ENCODE measurements around the gene PRRT2.
"Not testable (repeated sequence)": the region's sequence is repeated elsewhere in the genome, so short reads cannot be mapped to it uniquely, and the experiment has no call there.

PRRT2 gene

DNA sequence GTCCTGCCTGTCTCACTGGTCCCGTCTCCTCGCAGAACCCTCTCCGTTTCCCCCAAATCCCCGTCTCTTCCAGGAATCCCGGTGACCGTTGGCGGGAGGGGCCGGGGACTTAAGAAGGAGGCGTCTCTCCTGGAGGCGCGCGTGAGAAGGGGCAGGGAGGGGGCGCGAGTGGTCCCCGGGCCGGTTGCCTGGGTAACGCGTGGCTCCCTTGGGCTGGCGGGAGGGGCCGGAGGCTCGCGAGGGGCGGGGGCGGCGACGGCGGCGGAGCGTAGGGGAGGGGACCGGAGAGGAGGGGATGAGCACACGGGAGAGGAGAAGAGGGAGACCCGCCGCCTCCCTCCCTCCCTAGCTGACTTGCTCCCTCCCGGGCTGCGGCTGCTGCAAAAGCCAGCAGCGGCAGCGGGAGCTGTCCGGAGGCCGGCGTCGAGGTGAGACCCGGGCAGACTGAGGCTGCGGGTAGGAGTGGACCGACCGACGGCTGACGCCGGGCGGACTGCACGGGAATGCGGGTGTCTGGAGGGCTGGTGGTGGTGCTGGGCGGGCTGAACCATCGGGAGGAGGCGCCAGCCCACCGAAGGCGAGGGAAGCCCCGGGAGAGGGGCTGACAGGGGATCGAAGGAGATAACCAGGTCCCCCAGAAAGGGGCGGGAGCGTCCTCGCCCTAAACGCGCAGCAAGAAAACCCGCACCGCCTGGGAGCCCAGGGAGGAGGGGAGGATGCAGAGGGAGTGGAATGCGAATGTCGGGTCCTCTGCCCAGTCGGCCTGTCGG, at the start of gene PRRT2:
PRRT2 (plus strand) TSS at position 298 of the 770 bp plus-strand sequence. CDS start 862 bp downstream, outside the sequence.
- peak; percentile 17 for DNase-seq

DNA sequence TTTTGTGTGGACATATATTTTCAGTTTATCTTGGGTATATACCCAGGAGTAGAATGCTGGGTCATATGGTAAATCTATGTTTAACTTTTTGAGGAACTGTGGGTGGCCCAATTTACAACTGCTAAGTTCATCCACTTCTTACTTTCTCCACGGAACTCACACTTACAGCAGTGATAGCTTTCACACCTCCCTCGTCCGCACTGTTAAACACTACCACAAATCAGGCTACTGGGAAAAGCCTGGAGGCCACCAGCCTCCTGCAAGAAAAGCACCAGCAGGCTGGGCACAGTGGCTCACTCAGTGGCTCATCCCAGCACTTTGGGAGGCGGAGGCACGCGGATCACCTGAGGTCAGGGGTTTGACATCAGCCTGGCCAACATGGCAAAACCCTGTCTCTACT, 48.7 kb upstream of the PRRT2 start:
- DNase-seq: no peak

DNA sequence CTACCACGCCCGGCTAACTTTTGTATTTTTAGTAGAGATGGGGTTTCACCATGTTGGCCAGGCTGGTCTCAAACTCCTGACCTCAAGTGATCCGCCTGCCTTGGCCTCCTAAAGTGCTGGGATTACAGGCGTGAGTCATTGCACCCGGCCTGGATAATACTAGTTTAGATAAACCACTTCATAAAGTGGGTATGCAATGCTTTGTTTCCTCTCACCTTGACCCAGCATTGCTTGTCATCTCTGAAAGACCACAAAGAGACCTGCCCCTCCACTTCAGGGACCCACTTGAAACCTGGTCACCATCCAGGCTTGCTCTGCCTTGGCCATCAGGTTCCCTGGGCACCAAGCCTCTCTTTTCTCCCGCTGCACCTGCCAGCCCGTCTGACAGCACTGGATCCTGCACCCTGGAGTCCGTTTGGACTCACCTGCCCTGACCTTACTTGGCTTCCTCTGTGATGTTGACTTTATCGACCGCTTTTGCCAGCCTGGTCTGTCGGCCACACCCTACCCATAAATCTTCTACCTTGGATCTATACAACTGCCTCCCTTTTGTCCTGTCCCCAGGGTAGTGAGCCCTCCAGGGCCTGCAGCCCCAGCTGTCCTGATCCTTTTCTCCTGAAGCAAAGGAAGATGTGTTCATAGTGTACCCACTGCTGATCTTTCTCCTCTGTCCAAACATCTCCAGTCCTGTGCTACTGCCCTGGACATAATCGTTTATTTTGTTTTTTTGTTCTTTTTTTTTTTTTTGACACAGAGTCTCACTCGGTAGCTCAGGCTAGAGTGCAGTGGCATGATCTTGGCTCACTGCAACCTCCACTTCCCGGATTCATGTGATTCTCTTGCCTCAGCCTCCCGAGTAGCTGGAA, 46.6 kb upstream of the PRRT2 start:
- peak; percentile 84 for DNase-seq

DNA sequence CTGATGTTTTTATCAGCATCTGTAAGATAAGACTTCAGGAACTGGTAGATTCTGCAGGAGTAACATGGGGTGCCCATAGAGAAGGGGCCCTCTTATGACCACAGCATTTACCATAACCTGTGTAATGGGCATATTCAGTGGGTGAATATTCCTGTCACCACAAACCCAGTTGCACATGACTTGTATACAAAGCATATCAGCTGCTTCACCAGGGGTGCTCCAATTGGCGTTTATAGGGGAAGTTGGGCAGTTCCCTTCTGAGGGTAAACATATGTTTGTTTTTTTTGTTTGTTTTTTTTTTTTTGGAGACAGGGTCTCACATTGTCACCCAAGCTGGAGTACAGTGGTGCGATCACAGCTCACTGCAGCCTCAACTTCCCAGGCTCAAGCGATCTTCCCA, 45.4 kb upstream of the PRRT2 start:
- DNase-seq: no peak

DNA sequence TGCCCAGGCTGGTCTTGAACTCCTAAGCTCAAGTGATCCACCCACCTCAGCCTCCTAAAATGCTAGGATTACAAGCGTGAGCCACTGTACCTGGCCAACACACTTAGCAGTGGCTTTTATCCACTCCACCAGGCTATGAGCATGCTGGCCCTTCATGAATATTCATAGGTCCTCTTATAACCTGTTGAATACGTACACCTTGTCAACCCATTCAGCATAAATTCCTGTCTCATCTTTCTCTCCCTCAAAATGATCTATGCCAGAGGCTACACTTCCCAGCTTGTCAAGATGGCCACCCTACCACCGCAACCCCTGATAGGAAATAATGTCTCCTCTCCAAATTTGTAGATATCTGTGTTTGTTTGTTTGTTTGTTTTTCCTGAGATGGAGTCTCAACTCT, 44.9 kb upstream of the PRRT2 start:
- DNase-seq: no peak

DNA sequence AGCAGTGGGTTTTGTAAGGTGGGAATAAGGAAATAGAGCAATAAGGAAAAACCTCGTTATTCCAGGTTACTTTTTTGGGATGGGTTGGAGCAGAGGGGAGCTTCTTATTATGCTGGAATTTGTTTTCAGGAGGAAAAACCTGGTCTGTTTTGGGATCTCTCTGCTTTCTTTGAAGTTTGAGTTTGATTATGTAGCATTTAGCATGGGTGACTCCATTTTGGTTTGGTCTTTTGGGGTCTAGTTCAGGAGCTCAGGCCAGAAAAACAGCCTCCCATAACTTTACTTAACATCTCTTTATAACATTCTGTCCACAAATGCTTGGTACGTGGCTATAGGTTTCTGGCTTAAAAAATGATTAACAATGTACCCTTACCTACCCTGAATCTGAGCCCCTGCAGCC, 42.5 kb upstream of the PRRT2 start:
- DNase-seq: no peak

DNA sequence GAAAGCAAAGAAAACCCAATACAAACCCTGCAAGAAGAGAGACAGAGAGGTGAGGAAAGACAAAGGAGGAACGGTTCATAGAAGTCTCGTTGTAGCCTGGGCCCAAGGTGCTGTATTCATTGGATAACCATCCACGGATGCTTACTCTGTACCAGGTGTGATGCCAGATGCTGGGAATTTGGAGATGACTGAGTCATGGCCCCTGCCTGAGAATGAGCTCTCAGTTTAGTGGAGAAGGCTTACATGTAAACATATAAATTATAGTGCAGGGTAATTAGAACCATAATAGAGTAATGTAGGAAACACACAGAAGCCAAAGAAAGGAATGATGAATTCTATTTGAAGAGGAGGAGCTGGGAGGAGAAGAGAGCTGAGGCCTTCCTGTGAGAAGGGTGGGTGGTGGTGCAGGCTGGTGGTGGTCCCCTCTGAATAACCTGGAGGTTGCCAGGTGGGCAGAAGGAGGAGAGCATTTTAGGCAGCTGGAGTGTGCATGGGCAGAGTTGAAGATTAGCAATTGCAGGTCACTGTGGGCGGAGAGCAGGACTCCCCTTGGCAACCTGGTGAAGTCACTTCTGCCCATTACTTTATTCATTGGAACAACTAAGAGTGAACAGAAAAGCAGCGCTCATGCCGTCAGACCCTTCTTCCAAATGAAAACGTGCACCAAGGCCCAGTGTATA, 41.6 kb upstream of the PRRT2 start:
- DNase-seq: peak; percentile 27

DNA sequence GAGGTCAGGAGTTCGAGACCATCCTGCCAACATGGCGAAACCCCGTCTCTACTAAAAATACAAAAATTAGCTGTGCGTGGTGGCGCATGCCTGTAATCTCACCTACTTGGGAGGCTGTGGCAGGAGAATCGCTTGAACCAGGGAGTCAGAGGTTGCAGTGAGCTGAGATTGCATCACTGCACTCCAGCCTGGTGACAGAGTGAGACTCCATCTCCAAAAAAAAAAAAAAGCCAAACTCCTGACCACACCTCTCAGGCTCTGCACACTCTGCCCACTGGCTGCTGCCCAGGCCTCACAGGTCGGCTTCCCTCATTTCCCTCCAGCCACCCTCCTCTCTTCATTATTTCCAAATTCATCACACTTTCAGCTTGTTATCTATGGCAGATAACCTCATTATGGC, 39.7 kb upstream of the PRRT2 start:
- not testable (repeated sequence) for DNase-seq

DNA sequence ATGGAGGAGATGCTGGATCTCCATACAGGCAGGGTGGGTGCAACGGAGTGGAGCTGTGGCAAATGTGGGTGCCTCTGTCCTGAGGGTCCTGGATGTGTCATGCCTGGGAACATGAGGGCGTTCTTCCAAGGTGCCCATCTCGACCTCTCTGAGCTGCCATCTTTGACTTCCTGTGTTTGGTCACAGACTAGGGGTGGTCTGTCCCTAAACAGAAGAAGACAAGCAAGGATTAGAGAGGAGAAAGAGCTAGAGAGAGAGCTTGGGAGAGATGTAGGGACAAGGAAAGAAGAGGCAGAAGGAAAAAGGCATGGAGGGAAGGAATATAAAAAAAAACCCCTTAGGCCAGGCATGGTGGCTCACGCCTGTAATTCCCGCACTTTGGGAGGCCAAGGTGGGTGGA, 37.3 kb upstream of the PRRT2 start:
- no peak for DNase-seq

DNA sequence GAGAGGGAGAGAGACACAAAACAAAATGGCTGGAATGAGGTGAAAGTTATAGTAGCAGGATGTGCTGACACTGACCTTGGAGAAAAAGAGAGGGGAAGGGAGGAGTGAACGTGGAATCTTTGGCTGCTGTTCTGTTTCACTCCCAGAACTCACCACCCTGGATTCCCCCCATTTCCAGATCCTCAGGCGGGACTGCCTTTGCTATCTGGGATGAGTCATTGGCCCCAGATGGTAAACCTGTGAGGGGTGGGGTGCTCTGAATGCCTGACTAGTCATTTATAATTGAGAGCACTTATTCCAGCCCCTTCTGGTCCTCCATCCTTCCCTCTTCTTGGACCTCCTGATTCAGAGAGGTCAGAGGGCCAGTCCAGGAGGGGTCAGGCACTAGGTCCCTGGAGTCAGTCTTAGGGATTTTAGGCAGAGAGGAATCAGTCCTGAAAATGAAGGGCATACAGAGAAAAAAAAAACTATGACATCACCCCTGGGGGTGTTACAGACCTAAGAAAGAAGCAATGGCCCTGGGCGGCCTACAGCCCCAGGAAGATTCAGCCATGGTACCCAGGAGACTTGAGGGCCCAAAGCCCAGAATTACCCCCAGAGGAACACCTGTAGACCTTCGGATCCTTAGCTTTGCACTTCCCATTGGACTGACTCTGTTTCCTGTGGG, 36.1 kb upstream of the PRRT2 start:
- no peak for DNase-seq

DNA sequence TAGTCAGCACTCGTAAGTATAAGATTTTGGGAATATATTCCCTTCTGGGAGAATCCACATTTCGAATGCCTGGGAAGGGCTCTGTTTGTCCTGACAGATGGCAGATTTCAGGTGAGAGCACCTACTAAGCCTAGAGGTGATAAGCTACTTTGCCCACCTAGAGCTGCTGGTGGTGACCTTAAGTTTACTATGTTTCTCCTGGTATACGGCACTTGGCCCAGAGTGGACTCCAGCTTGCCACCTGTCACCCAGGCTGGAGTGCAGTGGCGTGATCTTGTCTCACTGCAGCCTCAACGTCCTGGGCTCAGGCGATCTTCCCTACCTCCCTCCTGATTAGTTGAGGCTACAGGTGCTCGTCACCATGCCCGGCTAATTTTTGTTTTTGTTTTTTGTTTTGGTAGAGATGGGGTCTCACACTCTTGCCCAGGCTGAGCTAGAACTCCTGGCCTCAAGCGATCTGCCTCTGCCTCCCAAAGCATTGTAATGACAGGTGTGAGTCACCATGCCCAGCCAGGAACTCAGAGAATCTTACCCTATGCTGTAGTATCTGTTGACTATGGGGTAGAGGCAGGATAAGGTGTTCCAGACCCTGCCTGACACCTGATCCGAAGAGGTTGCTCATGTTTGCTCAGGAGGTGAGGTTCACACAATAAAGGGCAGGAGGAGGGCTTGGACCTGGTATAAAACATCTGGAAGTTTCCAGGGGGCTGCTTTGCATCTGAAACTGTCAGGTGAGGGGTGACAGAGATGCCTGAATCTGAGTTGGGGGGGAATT, 34.2 kb upstream of the PRRT2 start, which contains the start of gene ZG16:
ZG16 (plus strand) TSS at position 681 of the 775 bp plus-strand sequence. CDS start 1,011 bp downstream, outside the sequence.
- no peak for DNase-seq

DNA sequence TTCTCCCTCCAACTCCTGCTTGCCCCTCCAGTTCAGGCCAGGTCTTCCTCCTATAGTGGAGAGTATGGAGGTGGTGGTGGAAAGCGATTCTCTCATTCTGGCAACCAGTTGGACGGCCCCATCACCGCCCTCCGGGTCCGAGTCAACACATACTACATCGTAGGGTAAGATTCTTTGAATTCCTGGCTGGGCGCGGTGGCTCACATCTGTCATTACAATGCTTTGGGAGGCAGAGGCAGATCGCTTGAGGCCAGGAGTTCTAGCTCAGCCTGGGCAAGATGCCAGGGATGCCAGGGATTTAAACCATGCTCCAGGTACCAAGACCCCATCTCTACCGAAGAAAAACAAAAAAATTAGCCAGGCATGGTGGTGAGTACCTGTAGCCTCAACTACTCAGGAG, 32.5 kb upstream of the PRRT2 start:
- no peak for DNase-seq

DNA sequence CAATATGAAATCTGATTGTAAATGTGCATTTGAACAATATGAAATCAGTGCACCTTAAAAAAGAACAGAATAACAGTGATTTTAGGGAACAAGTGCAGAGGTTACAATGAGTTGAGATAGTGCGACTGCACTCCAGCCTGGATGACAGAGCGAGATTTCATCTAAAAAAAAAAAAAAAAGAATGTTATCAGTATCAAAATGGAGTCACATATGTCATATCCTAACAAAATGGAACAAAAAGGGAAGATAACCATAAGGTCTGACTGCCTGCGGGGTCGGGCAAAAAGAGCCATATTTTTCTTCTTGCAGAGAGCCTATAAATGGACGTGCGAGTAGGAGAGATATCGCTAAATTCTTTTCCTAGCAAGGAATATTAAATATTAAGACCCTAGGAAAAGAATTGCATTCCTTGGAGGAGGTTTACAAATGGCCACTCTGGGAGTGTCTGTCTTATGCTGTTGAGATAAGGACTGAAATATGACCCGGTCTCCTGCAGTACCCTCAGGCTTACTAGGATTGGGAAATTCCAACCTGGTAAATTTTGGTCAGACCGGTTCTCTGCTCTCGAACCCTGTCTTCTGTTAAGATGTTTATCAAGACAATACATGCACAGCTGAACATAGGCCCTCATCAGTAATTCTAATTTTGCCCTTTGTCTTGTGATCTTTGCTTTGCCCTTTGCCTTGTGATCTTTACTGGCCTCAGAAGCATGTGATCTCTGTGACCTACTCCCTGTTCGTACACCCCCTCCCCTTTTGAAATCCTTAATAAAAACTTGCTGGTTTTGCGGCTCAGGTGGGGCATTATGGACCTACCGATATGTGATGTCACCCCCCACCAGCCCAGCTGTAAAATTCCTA, 28.7 kb upstream of the PRRT2 start:
- not testable (repeated sequence) for DNase-seq

DNA sequence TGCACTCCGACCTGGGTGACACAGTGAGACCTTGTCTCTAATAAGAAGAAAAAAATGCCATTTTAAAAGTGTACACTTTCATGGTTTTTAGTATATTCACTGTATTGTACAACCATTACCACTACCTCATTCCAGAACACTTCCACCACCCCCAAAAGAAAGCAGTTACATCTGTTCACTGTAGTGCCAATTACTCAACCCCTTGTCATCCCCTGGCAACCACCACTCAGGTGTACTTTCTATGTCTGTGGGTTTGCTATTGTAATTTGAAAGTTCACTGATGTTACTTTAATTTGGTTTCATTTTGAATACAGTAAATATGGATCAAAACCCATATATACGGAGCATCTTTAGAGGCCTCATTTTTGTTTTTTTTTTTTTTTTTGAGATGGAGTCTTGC, 27.8 kb upstream of the PRRT2 start:
- no peak for DNase-seq

DNA sequence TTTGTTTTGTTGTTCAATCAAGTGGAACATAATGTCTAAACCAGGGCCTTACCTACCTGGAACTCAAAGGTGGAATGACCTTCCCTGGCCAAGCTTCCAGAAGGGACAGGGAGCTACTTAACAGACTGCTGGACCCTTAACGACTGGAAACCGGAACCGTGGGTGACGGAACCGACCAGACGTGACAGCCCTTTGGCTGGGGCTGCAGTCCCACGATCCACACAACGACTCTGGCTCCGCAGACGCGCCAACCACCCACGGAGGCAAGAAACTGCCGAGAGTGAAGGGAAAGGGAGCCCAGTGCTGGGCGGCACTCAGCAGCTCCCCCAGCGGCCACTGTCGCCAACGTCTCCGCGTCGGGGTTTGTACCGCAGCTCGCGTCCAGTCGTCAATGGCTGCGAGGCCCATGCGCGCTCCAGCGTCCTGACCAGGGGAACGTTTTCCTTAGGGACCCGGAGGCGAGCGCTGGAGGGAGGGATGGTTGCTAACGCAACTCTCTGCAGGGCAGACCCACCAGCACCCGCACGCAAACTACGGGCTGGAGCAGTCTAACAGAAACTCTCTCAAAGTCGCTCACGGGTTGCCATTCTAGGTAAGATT, 27.0 kb upstream of the PRRT2 start:
- DNase-seq: no peak

DNA sequence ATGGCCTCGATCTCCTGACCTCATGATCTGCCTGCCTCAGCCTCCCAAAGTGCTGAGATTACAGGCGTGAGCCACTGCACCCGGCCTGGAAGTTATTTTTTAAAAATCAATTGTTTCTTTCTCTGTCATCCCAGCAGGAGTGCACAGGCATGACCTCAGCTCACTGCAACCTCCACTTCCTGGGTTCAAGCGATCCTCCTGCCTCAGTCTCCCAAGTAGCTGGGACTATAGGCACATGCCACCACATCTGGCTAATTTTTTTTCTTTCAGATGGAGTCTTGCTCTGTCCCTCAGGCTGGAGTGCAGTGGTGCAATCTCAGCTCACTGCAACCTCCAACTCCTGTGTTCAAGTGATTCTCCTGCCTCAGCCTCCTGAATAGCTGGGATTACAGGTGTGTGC, 24.8 kb upstream of the PRRT2 start:
- DNase-seq: not testable (repeated sequence)

DNA sequence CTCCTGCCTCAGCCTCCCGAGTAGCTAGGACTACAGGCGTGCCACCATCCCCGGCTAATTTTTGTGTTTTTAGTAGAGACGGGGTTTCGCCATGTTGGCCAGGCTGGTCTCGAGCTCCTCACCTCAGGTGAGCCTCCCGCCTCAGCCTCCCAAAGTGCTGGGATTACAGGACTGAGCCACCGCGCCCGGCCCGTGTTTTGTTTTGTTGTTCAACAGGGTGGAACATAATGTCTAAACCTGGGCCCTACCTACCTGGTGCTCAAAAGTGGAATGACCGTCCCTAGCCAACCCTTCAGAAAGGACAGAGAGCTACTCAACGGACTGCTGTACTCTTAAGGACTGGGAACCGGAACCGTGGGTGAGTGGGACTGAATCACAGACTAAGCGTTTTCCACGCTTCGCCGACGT, 22.2 kb upstream of the PRRT2 start:
- no peak for DNase-seq

DNA sequence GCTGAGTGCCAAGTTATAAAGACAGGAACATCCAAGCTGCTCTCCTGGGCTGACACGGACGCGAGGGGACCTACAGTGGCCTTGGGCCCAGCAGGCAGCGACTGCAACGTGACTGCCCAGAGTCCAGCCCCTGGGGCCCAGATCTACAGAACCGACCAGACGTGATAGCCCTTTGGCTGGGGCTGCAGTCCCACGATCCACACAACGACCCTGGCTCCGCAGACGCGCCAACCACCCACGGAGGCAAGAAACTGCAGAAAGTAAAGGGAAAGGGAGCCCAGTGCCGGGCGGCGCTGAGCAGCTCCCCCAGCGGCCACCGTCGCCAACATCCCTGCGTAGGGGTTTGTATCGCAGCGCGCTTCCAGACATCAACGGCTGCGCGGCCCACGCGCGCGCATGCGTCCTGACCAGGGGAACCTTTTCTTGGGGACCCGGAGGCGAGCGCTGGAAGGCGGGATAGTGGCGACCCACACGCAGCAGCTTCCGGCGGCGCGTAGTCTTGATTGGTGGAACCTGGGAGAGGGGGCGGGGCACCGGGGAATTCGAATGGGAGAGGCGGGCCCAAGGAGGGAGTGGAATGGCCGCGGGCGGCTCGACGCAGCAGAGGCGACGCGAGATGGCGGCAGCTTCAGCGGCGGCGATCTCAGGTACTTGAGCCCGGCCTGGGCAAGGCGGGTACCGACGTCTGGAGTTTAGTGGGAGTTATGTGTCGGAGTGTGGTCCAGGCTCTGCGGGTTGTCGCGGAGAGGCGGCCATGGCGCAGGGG, 21.6 kb upstream of the PRRT2 start, which contains the start of gene KIF22:
KIF22 (plus strand) TSS at position 569 of the 766 bp plus-strand sequence; CDS start at position 578, 9 bp downstream.
- DNase-seq: peak; percentile 96
